NCI-H2196 treated with DMSO at 0.1 percent for 48 hours (cell line): ENCODE data around the gene CACNA1D.

Experiments
- DNase-seq: peaks from one replicate; lab custom pipeline; 2025; ENCODE audit not compliant: unreplicated experiment; lab: John Stamatoyannopoulos, UW

Gene CACNA1D

DNA sequence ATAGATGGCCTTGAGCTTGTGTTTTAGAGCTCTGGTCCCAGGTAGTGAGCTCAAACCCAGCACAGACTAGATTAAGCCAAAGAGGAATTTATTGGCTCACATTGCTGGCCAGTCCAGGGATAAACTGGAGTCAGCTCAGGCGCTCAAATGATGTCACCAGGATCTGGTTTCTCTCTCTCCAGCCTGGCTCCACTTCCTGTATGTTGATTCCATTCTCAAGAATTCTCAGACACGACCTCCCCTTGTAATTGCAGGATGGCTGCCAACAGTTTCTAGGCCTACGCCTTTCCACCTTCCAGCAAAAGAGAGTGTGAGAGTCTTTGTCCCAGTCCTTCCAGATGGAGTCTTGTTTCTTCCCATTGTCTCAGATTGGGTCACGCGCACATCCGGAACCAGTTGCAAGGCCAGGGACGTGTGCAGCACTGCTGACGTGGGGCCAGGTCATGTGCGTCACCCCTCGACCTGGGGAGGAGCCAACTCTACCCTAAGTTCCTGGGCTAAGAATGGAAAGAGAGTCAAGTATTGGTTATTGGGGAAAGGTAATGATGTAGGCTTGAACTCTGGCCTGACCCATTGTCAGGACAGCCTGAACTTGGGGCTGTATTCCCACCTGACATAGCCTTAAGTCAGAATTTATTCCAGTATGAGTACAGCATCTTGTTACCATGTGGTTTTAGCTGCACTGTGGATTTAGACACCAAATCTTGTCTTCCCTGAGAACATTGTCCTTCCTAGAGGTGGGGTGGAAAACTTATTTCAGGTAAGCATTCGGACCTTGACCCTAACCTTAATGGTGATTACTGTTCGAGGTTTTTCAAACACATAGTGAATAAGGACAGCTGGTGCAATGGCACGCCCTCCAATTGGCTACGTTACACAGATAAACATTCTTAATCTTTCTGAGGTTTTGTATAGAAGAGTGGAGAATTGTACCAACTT, 31.6 kb downstream of the CACNA1D start:
- DNase-seq = no peak

DNA sequence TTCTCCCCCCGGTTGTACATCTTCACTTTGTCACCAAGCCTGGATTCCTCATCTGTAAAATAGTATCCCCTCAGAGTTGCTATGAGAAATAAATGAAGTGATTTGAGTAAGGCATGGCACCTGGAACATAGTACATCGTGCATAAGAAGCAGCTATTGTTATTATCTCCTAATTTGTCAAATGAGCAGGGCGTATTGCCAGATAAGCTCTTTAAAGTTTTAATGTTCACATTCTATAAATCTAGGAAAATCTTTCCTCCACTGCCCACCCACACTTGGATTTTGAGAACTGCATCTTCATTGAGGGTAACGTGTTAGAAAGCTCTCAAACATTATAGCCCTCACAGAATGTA, 32.3 kb downstream of the CACNA1D start:
- no peak for DNase-seq

DNA sequence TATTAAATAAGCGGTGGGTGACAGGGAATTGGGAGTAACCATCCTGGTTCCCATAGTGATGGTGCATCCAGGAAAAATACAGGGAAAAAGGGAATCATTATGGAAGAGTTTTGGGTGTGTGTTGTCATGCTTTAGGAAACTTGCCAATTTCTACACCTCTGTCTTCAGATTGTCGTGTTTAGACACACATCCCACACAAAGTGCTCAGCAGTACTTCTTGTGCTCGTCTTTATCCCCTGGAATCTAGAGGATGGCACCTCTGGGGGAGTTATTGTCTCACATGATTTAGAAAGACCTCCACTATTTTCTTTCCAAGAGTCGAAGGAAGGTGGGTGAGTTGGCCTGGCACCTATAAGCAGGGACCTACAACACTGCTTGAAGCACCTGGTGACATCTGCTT, 35.8 kb downstream of the CACNA1D start:
- no peak for DNase-seq

DNA sequence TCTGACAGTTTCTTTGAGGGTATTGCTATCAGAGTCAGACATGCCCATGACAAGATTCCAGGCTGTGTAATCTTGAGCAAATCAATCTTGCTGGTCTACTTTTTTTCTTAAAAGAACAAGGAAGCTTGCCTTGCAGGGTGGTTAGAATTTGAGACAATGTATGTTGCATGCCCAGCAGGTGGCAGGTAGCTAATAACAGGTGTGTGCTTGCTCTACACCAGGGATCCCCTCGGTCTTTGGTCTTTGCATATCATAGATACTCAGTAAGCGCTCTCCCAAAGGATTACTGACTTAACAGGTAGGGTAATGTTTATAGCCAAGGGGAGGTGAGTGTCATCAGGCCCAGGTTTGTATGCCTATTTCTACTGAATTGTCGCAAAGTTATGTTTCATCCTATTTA, 37.3 kb downstream of the CACNA1D start:
- no peak for DNase-seq

DNA sequence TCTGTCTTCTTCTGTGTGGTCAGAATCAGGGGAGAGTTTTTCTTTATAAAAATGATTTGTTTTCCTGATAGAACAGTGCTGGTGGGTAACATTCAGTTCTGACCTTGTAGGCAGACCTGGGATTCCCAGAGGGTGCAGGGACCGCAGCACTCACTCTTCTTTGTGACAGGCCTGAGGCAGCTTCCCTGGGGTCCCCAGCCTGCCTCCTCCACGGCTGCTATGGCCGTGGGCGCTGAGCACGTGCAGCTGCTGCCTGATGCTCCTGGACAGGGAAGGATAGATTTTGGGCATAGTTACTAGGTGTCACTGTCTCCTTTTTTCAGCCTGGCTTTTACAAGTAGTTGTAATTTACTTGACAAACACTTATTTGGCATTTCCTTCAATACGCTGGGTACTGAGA, 39.1 kb downstream of the CACNA1D start:
- DNase-seq = no peak

DNA sequence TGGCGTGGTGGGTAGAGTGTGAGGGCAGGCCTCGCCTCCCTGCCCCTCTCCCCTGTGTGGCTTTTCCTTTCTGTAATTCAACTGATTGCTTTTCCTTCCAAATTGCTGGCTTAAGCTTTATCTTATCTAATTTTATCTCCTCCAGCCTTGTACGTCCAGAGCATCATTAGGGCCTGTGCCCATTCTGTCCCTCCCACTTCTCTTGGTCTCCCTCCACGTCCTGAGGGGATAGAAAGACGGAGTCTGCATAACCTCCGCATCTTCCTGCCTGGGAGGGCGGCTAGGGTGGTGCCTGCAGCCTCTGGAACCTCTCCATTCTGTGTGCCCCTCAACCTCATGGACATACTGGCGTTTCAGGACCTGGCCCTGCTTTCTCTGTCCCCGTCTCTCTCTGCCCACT, 39.8 kb downstream of the CACNA1D start:
- no peak for DNase-seq

DNA sequence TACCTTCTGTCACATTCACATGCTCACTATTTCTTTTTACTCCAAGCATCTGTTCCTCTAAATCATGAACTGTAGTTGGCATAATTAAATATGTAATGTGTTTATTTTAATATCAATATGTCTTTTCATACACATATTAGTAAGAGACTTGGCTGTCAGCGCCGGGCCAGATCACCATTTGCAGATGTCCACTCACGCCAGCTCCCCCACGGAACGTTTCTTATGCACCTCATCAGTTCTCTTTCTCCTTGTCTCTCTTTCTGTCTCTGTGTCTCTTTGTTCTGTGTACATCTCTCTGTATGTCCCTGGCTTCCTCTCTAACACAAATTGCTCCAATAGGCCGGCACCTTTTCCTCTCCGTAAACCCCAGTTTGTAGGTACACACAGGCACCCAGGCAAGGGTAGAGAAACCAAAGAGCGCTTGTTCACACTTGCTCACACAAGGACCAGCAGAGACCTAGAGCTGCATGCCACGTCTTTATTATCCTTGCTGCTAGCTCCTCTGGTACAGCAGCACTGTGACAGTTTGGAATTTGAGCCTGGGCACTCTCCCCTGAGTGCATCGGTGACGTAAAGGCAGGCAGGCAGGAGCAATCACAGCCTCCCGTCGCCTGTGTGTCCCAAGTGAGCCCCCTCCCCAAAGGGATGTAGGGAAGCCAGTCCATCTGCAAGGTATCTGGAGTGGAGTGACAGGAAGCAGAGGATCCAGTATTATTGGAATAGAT, 40.4 kb downstream of the CACNA1D start:
- no peak for DNase-seq

DNA sequence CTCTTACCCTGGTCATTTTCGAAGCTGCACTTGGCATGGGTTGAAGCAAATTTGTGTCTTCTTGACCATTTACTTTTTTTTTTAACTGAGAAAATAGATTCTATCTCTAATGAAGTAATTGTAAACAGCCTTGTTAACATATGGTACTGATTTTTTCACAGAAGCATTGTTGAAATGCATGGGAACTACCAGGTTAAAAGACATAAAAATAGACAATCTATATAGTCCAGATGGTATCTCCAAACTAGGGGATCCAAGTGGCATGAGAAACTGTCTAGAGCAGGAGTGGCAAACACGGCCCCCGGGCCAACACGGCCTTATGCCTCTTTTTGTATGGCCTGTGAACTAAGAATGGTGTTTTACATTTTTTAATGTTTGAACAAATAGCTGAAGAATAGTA, 41.9 kb downstream of the CACNA1D start:
- no peak for DNase-seq

DNA sequence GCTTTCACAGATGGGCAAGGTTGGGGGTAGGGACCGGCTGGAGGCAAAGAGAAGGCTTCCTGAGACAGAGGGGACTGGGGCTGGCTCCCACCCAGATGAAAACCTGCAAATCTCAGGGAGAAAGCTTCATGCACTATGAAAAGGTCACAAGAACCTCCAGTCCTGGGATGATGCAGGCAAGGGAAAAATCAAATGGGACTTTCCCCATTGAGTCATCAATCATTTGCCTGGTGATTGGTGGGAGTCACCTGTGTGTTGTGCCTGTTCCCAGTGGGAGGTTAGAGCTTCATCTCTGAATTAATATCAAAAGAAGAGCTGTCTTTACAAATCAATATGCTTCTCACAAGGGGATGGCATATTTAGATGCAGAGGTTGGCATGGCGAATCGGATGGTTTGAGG, 49.9 kb downstream of the CACNA1D start:
- no peak for DNase-seq

DNA sequence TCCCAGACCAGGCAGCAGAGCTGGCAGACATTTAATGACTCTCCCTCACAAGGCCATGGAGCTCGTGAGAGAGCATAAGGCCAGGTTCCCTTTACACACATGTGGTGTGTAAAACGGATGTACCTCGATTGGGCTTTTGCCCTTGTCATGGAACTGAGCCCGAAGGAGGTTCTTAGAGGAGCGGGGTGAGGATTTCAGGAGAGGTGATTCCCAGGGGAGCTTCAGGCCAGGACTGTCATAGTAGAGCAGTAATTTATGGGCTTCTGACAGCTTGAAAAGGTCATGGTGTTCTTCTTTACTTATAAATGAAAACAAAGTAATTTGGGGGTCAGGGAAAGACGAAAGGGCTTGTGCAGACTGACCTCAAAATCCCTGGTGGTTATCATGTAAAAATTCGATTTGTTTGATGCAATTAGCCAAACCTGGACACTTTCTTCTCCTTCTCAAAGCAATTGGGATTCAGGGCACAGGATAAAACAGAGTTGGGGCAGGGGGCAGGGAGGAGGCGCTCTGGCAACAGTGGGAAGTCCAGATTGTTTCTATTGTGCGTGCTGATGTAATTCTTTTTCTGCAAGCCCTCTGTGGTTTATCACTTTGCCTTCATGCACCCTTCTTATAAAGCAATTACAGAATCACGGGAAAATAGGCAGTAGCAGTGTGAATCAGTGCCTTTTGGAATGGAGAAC, 51.0 kb downstream of the CACNA1D start:
- DNase-seq = no peak

DNA sequence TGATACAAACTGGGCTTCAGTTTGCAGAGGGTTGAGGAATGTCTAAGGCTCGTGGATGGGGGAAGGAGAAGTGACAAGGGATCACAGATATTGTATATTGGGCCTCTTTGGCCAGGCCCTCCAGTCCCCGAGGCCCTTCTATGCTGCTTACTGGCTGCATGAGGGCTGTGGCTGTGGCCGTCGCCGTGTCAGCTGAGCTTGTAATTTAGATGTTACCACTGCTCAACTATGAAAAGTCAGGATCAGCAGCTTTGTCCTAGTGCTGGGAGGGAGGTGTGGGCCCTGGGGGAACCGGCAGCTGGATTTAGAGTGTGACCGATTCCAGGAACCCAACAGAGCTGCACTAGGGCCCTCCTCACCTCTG, 51.6 kb downstream of the CACNA1D start:
- no peak for DNase-seq

DNA sequence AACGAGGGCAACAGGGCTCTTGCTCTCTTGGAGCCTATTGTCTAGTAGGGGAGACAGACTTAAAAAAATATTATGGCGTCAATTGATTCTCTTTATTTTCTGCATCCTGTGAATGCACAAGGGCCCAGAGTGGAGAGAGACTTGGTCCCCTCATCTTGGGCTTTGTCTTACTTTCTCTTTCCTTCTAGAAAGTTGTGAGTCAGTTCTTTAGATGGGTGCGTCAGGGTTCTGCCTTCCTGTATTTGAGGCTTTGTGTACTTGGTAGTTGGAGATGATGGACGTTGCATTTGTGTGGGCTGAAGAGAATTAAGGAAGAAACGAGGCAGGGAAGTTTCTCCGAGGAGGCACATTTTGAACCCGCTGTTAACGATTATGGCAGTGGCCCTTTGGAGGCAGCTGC, 52.9 kb downstream of the CACNA1D start:
- DNase-seq = no peak

DNA sequence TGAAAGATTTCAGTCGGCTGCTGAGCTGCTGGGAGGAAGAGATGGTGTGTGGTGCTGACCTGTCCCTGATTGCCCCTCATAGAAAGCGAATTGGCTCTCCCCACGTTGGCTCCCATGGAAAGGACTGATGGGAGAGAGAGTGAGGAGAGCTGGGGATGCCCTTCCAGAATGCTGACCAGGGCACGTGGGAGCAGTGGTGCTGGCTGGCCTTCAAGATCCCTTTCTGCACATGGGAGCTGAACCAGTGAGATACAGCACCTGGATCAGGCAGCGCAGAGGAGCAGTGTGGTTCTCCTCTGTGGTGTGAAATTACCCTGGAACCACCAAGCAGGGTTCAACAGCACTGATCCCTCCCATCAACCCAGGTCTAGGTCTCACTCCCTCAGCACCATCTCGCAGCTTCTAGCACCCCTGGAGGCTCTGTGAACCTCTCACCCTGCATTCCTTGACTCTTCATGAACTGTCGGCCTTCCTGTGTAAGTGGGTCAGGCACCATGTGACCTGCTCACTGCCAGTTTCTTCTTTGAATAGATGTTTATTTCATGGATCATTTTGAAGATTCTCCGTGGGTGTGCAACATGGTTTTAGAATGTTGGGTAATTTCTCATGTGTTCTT, 55.7 kb downstream of the CACNA1D start:
- DNase-seq = no peak

DNA sequence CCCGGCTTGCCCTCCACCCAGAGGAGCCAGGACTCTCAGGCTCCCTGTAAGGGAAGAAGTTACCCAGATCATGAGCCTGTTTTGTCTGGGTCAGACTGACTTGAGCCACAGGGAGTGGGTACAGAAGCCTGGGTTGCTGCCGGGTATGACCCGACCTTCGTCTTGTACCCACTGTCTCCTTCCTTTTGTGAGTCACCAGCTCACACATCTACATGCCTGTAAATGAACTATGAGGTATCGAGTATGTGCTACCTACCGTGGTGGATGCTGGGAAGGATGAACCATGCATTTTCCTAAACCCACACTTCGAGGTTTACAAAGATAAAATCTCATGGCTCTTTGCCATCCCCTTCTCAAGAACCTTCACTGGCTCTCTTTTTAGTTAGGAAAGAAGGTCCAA, 56.9 kb downstream of the CACNA1D start:
- DNase-seq = no peak

DNA sequence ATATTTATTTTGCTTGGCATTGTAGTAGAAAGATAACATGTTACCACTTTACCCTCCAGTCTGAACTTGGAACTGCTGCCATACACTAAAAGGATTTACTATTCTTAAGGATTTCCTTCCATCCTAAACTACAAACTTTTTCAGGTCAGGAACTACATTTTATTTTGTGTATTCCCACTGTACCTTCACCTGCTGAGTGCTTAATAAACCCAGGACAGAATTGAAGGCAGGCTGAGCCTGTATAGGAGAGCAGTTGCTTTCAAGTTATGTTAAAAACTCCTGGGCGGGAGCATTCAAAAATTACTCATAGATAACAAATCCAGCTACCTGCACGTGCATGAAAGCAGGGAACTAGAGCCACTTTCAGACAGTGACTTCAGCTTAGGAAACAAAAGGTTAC, 58.3 kb downstream of the CACNA1D start:
- no peak for DNase-seq

DNA sequence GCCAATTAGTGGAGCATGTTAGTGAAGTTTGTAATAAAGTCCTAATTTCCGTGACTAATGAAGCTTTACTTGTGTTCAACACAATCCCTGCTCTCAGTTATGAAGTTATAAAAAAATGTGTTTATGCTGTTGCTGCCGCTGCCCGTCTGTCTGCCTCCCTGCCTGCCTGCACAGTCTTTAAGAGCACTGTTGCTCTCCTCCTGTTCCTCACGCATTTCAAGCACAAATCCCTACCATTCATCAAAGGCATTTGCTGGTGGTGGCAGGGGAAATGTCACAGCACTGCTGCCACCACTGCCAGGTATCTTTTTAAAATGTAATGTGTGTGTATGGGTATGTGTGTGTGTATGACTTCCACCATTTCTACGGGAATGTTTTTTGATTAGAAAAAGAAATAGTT, 58.8 kb downstream of the CACNA1D start:
- no peak for DNase-seq

DNA sequence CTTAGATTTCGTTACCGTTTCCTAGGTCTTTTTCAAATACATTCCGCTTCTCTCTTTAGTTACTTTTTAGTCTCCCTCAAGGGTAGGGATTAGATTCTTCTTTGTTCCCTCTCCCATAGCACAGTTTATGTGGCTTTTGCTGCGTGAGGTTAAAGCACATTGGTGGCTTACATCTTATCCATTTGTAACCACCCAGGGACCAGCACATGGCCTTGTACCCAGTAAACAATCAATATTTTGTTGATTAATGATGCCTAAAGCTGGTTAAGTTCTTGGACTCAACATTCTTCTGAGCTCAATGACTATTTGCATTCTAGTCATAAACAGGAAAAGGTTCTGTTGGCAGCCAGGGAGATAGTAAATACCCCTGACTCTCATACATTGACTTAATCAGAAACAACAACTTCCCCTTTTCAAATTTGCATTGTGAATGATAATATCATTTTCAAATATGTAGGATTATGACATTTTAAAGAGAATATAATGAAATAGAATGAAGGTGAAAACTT, 60.2 kb downstream of the CACNA1D start:
- DNase-seq = no peak

DNA sequence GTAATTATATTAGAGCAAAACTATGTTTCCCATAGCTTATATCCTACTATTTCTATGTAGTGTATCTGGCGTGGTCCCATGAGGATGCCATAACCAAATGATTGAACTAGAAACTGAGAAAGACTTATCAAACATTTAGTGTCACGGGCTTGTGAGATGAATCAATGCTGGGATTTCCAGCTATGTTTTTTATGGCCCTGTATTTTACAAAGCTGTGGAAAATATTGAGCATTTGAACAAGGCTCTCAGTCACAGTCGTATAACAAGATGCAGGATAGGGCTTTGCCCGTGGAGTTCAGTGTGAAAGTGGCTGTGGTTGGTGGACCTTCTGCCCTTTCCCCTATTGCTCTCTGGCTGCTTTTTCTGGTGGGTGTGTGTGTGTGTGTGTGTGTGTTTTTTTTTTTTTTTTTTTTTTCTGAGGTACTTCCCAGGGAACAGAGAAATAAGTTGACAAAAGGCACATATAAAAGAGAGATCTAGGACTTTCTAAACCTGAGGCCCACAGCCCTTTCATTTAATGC, 60.7 kb downstream of the CACNA1D start:
- no peak for DNase-seq

DNA sequence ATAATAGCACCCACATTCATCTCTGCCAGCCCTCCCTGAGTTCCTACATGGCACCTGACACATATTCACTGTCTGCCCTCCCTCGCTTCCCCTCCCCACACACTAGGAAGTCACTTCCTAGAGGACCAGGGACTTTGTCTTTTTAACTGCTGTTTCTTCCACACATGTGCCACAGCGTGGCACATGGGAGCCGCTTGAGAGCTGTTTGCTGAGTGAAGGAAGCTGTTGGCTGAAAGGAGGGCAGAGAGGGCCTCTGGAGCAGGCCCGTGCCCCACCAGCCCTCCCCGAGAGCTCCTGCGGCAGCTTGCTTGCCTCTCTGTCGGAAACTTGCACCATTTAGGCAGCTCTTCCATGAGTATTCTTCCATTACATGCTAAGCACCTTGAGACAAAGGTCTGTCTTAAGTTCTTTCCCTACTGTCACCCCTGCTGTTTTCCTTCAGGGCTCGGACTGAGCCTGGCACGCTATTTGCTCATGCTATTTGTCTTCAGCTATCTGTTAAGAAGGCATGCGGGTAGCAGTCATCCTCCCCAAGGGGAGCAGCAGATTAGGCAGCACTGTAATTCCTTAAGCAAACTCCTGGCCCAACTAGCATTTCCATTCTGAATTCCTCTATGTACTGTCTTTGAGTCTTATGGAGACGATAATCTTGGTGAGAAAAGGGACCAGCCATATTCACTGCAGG, 72.2 kb downstream of the CACNA1D start:
- no peak for DNase-seq

DNA sequence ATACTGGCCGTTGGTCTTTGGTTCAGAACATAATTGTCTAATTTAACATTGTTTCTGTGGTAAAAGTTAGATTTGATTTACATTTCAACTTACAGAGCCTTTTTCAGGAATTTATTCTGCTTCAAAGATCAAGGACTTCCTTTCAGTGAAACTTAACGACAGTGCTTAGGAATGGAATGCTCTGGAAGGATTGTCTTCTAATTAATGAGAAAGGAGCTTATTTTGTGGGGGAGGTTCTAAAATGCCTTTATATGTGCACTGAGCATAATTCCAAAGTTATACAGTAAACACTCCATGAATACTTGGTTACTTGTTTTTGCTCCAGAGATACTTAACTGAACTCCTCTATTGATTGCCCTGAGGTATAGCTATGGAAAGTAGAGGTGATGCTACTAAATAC, 75.7 kb downstream of the CACNA1D start:
- DNase-seq = no peak

DNA sequence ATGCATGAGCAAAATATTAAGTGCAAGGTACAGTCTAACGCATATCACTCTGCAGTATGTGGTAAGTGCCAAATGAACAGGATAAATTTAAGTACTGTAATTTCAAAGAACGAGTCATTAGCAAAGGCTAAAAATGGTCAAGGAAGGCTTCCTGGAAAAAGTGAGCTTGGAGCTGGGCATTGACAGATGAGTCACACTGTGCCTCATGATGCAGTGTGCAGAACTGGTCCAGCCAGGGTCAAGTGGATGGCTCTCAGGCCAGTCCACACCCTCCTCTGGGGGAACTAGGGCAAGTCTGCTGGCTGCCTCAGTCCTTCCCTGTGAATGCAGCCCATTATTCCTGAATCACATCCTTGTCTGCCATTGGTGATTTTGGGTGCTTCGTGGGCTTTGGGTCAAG, 76.3 kb downstream of the CACNA1D start:
- DNase-seq = no peak
